NCI-H82 treated with DMSO at 0.1 percent for 48 hours (cell line): ENCODE data around the gene UNC13C.

Source experiments
- DNase-seq: peaks from one replicate; lab custom pipeline; 2025; ENCODE audit not compliant: unreplicated experiment; lab: John Stamatoyannopoulos, UW

UNC13C gene

DNA sequence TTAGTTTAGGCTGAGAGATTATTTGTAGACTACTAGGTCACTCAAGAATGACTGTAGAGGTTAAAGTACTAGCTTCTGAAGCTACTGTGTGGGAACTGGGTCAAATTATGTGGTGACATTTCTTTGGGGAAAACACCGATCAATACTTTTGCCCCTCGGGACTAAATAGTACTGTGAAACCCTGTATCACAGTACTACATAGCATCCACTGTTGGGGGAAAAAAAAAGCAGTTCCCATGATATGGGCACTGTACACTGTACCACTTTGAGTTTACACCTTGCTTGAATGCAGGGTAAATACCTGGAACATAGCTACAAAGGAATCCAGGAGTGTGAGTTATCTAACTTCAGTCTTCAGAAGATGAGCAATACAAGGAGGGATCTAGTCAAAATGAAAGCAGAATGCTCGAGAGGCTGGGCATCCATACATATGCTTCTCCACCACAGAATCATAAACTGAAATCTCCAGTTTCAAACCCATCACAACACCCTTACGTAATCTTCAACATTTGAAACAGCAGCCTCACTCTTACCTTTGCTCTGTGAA is 311.4 kb downstream of the UNC13C start:
- no peak for DNase-seq

DNA sequence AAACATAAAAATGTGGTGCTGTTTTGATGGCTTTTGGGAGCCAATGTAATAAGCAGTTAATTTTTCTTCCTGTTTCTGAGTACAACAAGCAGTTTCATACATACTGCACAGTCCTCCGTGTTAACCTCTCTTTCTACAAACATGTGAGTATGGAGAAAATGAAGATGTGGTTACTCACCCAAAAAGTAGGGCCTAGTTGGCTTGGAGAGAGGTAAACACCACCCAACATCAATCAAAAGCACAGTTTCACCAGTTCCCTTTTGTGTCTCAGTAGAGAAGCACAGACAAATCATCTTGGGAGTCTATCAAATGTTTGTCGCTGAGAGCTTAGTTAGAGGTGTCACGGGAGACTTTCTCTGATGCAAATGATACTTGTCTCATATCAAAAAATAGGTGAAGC is 320.2 kb downstream of the UNC13C start:
- DNase-seq, result no peak

DNA sequence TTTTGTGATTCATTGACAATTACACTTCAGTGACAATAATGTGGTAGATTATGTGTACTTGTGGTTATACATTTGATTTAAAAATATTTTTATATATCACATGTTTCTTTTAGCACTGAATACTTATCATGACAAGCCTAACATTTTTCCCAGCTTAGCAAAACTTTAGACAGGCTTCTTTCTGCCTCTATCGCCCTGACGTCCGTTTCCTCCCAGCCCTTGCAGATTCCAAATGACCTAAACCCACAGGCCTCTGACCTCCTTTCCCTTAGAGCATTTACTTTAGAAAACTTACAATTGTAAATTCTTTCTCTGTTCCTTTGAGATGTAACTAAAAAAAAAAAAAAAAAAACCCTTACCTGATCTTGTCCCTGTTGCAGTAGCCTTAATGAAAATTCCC is 326.1 kb downstream of the UNC13C start:
- DNase-seq, result no peak

DNA sequence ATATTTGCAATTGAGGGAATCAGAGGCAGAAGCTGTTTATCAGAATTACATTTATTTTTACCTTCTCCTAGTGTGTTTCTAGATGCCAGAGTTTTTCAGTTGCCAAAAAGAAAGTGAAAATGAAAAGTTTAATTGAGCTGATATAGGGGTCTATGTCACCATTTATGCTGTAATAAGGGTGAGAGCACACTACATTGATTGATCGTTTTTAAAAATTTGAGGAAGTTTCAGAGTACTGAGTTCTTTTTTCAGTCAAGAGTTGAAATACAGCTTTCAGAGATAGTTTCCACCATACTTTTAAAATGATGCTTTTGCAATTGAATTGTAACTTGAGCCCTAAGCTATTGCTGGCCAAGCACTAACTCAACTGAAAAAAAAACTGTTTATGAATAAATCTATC is 326.9 kb downstream of the UNC13C start:
- no peak for DNase-seq

DNA sequence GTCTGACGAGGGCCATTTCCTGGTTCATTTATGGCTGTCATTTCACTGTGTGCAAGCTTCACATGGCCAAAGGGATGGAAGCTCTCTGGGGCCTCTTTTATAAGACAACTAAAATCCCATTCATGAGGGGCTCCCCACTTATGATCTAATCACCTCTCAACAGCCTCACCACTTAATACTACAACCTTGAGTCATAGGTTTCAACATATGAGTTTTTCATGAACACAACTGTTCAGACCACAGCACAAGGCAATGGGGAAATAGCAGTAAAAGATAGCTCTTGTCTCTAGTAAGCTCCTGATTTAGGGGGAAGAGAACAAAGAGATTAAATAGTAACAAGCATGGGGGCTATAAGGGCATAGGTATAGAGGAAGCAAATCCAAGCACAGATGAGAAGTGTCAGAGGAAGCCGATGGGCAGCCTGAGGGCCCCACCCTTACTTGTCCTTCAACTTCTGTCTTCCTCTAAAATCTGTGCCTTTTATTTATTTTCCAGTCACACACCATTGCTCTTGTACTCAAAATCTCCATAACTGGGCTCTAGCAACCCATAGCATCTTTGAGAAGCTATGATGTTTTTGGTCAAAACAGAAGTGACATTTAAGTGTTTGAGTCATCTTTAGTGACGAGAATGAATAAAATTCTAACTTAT is 329.1 kb downstream of the UNC13C start:
- DNase-seq, result no peak

DNA sequence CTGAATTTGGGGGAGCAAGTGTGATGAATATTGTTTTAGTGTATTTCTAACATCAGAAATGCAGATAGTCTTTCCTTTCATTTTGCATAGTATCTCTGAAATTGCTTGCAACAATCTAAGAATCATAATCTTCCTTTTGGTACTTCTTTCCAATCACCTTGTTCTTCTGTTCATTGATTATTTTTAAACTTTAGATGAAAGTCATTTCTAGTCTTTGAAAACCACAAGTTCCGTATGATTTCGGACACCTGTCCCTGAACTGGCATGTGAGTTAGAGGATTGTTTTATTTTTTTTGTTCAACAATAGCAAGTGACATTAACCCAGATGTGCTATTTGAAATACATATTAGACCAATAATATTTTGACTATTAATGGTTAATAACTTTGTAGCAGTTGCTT is 329.7 kb downstream of the UNC13C start:
- no peak for DNase-seq

DNA sequence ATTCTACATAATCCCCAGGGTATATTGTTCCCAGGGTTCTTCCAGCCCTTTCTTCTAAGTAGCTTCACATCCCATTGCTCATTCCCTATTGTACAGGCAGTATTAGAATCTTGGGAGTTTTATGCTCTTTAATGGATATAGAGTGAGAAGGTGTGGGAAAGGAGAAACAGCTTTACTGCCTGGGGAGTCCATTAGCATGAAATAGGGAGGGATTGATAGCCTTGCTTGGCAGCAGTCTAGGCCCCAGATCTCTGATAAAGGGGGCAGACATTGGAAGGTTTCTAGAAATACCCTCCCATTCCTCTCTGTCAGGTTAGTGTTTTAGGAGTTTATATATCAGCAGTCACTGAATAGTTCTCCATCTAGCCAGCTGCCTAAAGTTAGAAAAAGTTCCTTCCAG is 334.3 kb downstream of the UNC13C start:
- no peak for DNase-seq

DNA sequence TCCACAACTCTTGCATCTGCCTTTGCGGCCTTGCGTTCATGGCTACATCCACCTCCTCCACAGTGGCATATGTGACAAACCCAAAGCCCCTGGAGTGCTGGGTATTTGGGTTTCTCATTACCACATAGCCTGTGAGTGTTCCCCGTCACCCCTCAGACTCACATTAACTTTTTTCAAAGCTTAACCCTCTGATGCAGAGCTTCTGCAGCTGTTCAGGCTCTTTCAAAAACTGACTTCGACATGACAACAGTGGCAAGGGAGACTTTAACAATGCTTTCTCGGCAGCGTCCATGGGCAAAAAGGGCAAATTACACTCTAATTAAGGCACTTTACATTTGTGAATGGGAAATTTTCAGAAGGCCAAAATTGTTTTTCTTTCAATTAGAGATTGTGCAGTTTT is 343.2 kb downstream of the UNC13C start:
- DNase-seq, result no peak

DNA sequence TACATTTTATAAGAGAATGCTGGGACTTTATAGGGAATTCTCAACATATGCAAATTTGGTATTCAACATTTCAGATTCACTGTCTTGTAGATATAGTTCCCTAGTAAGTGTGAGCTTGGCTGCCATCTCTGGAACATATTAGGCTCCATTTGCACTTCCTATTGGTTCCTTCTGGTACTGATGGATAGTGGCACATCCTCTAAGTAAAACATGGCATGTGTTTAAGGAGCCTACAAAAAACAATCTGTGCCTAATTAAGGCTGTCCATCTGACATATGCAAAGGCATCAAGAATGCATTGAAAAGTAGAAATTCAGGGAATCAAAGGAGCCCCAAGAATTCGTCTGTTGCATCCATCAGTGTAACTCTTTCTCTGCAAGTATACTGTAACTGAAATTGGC is 344.1 kb downstream of the UNC13C start:
- DNase-seq, result no peak

DNA sequence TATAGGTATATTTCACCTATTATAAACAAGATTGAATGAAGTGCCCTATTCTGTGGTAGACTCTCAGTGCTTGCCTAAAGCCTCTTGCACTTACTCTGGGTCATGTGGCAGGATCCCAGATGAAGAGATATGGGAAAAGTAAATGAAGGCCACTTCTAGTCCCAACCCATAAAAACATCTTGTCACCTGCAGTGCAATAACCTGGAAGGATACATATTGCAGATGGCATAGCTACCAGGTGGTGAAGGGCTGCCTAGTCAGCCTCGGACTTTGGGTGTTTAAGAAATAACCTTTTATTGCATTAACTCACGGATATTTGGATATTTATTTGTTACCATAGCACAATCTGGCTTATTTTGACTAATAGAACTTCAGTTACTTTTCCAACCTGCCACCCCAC is 367.1 kb downstream of the UNC13C start:
- no peak for DNase-seq

DNA sequence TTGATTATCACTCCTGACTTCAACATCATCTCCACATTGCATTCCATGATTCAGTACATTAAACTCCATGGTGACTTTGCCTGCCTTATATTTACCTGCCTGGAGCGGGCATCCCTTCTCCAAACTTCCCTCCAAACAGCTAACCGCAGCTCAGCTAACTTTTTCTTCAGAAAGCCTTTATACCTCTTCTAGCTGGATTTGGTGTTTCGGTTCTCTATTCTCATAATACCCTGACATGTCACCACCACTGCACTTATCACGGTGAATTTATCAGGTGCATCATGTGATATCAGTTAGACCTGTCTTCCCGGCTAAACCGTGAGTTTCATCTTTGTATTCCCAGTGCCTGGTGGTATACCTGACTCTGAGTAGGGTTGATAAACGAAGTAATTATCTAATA is 367.6 kb downstream of the UNC13C start:
- DNase-seq, result no peak

DNA sequence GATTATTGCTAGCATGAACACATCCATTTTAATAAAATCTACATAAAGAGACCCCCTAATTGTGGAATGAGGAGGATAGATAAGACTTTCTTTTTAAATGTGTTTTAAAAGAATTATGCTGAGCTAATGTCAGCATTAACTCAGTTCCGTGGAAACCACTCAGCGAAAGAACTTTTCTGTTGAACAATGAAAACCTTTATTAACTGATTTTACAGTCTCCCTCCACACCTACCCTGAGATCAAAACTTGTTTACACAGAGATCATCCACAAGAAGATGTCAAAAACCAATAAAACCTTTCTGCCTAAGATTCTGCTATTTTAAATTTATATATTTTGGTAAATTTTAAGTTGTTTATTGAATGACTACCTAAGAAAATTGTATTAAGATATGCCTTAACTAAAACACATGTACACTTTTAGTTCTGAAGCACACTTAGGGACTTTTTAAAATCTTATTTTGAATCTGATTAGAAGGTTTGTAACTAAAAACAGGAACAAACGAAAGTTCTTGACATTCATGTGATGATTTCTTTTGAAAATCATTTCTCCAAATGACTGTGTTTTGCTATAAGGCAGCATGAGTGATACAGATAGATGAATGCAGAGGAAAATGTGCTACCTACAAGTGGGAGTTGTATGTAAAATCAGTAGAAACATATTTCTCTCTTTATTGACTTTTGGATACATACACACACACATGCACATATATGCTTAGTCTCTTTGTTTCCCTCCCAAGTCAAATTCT is 369.0 kb downstream of the UNC13C start:
- no peak for DNase-seq

DNA sequence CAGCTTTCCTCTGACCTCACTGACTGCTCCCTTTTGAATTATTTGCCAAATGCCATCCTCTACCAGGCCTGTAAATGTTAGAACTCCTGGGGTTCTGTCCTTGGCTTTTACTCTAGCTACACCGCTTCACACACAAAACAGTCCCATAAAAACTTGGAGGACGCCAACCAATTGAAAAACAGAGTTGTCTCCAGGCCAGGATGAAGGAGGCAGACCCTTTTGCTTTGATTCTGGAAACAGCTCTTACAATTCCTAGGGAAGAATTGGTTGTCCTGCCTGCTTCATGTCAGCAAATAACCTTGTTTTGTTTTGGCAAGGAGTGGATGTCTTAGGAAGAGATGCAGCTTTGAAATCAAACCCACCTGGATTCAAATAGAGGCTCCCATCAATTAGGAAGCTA is 375.5 kb downstream of the UNC13C start:
- DNase-seq, result no peak

DNA sequence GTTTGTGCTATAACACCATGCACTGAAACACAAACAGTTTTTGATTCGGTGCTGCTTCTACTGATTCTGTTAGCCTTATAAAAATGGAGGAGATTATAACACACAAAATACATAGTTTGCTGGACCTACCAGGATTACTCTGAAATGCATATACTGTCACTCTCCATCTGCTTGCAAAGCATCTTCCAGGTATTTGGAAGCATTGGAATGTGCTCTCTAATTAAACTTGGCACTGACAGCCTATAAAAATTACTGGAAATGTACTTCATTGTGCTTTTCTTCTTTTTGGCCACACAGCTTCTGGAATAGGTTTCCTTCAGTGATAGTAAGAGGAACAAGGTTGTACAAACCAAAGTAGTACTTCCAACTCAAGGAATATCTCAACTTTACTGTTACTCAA is 376.1 kb downstream of the UNC13C start:
- no peak for DNase-seq

DNA sequence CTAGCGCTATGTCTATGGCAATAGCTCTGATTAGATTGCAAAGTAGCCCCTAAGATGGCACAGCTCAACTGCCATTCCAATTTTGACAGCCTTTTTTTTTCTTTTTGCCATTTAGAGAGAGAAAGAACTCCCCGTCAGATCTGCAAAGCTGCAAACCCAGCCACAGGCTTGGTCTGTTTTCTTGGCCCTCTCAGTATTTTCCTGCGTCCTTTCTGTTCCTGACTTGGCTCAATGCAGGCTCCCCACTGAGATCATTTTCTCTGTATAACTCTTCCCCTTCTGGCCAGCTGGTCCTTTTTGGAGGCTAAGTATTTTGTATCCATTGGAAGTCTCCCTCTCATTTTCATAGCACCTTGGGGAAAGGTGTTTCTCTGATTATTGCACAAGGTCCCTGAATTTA is 386.7 kb downstream of the UNC13C start:
- no peak for DNase-seq

DNA sequence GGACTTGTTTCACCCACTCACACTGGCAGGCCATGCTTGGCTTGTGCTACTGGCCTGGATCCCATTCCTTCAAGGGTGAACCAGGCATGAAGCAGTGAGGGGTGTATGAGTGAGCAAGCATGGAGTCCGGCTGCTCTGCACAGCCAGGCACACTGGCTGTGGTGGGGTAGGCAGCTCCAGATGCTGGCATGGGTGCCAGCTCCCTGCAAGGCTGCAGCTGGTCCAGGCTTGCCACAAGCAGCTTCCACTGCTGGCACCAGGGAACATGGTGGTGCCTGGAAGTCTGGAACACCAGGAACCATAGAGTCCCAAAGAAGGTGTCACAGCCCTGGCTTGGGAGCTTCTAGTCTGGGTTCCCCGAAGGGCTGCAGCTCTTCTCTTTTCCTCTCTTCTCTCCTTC is 395.1 kb downstream of the UNC13C start:
- no peak for DNase-seq

DNA sequence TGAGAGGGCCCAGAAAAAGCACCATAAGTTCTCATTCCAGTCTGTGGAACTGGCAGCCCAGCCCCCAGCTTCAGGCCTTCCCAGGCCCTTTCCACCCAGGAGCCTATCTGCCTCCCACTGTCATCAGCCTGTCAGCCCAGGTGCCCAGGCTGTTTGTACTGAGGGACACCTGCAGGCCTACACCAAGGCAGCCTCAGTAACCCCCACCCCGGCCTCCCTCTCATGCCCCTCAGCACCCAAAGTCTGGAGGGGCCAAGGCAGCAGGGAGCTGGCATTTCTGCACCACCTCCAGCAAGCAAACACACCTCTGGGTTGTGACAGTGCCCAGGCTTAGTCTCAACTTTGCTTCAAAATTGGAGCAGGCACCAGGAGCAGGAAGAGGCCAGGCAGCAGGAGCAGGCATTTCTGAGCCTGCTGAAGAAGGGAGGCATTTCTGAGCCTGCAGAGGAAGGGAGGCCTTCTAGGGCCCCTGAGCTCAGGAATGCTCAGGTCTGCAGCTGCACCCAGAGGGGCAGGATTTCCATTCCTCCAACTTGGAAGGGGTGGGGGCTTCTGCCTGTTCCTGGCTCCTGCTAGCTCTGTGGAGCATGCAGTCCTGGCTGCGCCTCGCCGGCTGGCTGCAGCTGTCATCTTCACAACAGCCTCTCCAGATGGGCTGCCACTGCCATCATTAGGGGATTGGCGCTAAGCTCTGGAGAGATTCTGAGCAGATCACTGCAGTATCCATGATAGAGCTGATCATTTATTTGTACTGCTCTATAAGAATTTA is 396.1 kb downstream of the UNC13C start:
- peak; percentile 10 for DNase-seq

DNA sequence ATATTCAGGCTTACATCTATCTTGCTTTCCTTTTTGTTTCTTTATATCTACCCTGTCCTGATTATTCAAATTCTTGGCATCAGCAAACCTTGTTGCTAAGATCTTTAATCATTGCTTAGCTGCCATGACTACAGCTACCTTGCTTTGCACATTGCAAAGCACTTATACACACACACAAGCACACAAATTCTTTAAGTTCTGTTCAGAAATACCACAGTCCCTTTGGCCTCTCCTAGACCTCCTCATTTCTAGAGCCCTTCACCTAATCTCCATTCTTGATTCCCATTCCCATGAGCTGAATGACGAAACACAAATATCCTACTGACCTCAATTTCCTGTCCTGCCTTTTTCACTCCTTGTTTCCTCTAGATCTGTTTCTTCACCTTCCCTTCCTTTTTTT is 409.6 kb downstream of the UNC13C start:
- no peak for DNase-seq

DNA sequence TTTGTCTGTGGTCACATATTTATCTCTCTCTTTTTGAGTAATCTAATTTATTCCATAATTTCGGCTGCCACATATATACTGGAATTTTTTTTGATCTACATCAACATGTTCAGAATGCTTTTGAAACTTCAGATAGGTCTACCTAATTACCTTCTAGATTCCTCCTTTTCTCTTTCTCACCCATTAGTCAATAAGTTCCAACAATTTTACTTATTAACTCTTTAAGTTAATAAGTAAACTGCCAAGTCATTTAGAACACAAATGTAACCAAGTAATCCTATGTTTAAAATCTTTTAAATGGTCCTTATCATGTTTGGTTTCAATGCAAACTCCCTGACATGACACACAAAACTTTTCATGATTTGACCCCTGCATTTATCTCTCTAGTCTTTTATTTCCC is 410.5 kb downstream of the UNC13C start:
- DNase-seq, result no peak

DNA sequence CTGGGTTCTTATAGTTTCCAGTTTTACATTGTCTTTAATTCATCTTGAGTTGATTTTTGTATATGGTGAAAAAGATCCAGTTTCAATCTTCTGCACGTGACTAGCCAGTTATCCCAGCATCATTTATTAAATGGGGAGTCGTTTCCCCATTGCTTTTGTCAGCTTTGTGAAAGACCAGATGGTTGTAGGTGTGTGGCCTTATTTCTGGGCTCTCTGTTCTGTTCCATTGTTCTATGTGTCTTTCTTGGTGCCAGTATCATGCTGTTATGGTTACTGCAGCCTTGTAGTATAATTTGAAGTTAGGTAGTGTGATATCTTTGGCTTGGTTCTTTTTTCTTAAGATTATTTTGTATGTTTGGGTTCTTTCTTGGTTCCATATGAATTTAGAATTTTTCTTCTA is 432.2 kb downstream of the UNC13C start:
- DNase-seq, result no peak

DNA sequence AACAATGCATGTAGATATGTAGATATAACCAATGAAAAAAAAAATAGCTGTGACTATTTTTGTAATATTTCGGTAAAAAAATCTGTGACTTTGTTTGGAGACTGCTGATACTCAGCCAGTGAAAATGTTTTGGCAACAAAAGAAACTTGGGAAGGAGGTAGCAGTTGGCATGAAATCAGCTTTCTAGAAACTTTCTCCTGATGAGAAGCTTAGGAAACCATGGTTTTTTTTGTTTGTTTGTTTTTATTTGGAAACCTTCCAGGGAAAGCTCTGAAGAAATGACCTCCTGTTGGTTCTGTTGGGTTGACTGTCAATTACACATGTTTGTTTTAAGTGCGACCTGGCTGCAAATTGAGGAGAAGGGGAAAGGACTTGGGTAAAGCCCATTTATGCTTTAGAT is 445.9 kb downstream of the UNC13C start:
- no peak for DNase-seq

DNA sequence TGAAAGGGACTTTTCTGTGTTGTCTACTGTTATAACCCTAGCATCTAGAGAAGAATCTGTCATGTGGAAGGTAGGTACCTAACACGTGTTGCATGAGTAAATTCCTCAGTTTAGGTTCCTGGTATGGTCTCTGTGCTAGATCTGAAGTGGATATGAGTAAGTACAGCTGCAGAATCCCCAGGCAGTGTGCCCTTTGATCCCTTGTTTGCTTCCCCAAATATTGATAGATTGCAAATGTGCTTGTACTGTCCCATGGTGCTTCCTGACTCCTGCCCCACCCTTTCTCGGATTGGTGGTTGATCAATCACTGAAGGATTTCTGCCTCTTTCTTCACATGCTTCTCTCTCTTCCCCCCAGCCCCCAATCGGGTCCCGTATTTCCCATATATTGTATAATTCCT is 450.4 kb downstream of the UNC13C start:
- DNase-seq, result no peak
